ENCODE results near the gene FCER2.

GRCh38 chr19:7743425-7743841 lies 41.5 kb upstream of the FCER2 start:
- TF ChIP-seq CTCF (IDR thresholded peaks at IDR 0.05; ENCODE audit: insufficient read depth, low read length, poor library complexity, severe bottlenecking) (no peak), EZH2phosphoT487 (conservative IDR thresholded peaks at IDR 0.05; ENCODE audit: low read length) (no peak)

All from SU-DHL-6 (cell line).